Trophoblast cell (in vitro differentiated cells and primary cell): ENCODE measurements around the gene MYRIP.

Experiments used
- DNase-seq, 2 donors: peaks; one replicate each; pipeline ENCODE4 v3.0.0-alpha.2; 2016
- H2AFZ ChIP-seq: 2 replicates; pipeline ENCODE4 v1.6.1; 2013; ENCODE audit warnings: low read length, moderate library complexity, mild to moderate bottlenecking; ENCODE audit not compliant: insufficient read depth, poor library complexity
- H2AK5ac ChIP-seq: 2 replicates; pipeline ENCODE4 v1.6.1; 2013; ENCODE audit warnings: mild to moderate bottlenecking, low read length
- H2BK120ac ChIP-seq: 2 replicates; pipeline ENCODE4 v1.6.1; 2013; ENCODE audit warnings: low read length, mild to moderate bottlenecking, moderate library complexity; ENCODE audit not compliant: insufficient read depth, poor library complexity
- H2BK12ac ChIP-seq: 2 replicates; pipeline ENCODE4 v1.6.1; 2013; ENCODE audit warnings: mild to moderate bottlenecking, low read length, moderate library complexity
- H2BK5ac ChIP-seq: 2 replicates; pipeline ENCODE4 v1.6.1; 2013; ENCODE audit warnings: low read length, low read depth, moderate library complexity, mild to moderate bottlenecking; ENCODE audit not compliant: poor library complexity
- H3K14ac ChIP-seq: 2 replicates; pipeline ENCODE4 v1.6.1; 2013; ENCODE audit warnings: mild to moderate bottlenecking, low read length
- H3K18ac ChIP-seq: 2 replicates; pipeline ENCODE4 v1.6.1; 2013; ENCODE audit warnings: mild to moderate bottlenecking, low read length
- H3K23ac ChIP-seq: 2 replicates; pipeline ENCODE4 v1.6.1; 2013; ENCODE audit warnings: low read length
- H3K27ac ChIP-seq: 2 replicates; pipeline ENCODE4 v1.5.1; 2013; ENCODE audit warnings: low read depth, mild to moderate bottlenecking, inconsistent platforms, low read length, moderate library complexity
- H3K27me3 ChIP-seq: 2 replicates; pipeline ENCODE4 v1.6.1; 2013; ENCODE audit warnings: inconsistent platforms, mild to moderate bottlenecking, low read length, moderate library complexity; ENCODE audit not compliant: insufficient read depth
- H3K36me3 ChIP-seq, 2 experiments: 1 replicate in 1 of 2; 2 replicates in 1 of 2; pipeline ENCODE4 v1.6.1; 2013; ENCODE audit warnings: low read length in 2 of 2, mild to moderate bottlenecking in 2 of 2, moderate library complexity in 1 of 2; ENCODE audit not compliant: insufficient read depth in 2 of 2, control insufficient read depth in 1 of 2
- H3K4ac ChIP-seq: 2 replicates; pipeline ENCODE4 v1.6.1; 2013; ENCODE audit warnings: low read depth, mild to moderate bottlenecking, low read length, moderate library complexity
- H3K4me1 ChIP-seq, 2 experiments: 1 replicate in 1 of 2; 2 replicates in 1 of 2; pipeline ENCODE4 v1.6.1; 2013; ENCODE audit warnings: low read length in 2 of 2, mild to moderate bottlenecking in 2 of 2, moderate library complexity in 1 of 2; ENCODE audit not compliant: insufficient read depth in 2 of 2, control insufficient read depth in 1 of 2
- H3K4me2 ChIP-seq: 2 replicates; pipeline ENCODE4 v1.6.1; 2013; ENCODE audit warnings: inconsistent platforms, mild to moderate bottlenecking, low read length, moderate library complexity
- H3K4me3 ChIP-seq: 2 replicates; pipeline ENCODE4 v1.5.1; 2013; ENCODE audit warnings: mild to moderate bottlenecking, low read depth, low read length, inconsistent platforms
- H3K79me1 ChIP-seq: one replicate; pipeline ENCODE4 v1.6.1; 2013; ENCODE audit warnings: low read length
- H3K79me2 ChIP-seq: 2 replicates; pipeline ENCODE4 v1.6.1; 2013; ENCODE audit warnings: low read length, mild to moderate bottlenecking; ENCODE audit not compliant: control insufficient read depth, insufficient read depth, poor library complexity
- H3K9ac ChIP-seq: 2 replicates; pipeline ENCODE4 v1.6.1; 2013; ENCODE audit warnings: mild to moderate bottlenecking, low read length
- H3K9me3 ChIP-seq: 2 replicates; pipeline ENCODE4 v1.6.1; 2013; ENCODE audit warnings: low read depth, mild to moderate bottlenecking, control low read depth, inconsistent platforms, low read length; ENCODE audit not compliant: insufficient read depth
- H4K12ac ChIP-seq: 2 replicates; pipeline ENCODE4 v1.6.1; 2013; ENCODE audit warnings: low read depth, mild to moderate bottlenecking, low read length, moderate library complexity
- H4K8ac ChIP-seq: 2 replicates; pipeline ENCODE4 v1.6.1; 2013; ENCODE audit warnings: low read depth, mild to moderate bottlenecking, low read length, moderate library complexity
- H4K91ac ChIP-seq: one replicate; pipeline ENCODE4 v1.6.1; 2013; ENCODE audit warnings: low read depth, mild to moderate bottlenecking, low read length, moderate library complexity
- WGBS: extraction: QIAGEN DNeasy Blood & Tissue Kit; methylation state at CpG from one replicate; pipeline ENCODE4 v1.1.7; 2013; ENCODE audit warnings: missing lambda C conversion rate; ENCODE audit not compliant: insufficient read length, insufficient coverage; ENCODE audit errors: extremely low coverage; 5-methylcytosine and 5-hydroxymethylcytosine counted together

MYRIP gene

GRCh38 chr3:40242216-40242615 is 432.8 kb downstream of the MYRIP start:
- no peak overlapping the region for H3K4me2 ChIP-seq
- no peak overlapping the region for H4K12ac ChIP-seq
- H3K4me1 ChIP-seq, result no peaks in the 10 kb centered on the region
- no peak overlapping the region for H3K4ac ChIP-seq
- no peak overlapping the region for H2AK5ac ChIP-seq
- H3K79me1 ChIP-seq, result no peaks in the 10 kb centered on the region
- H3K9me3 ChIP-seq, result no peaks in the 10 kb centered on the region
- H4K8ac ChIP-seq, result no peak overlapping the region
- no peaks in the 10 kb centered on the region for H3K79me2 ChIP-seq
- WGBS, result no CpG with 5 or more reads among the region's 1 CpG
- H4K91ac ChIP-seq, result no peak overlapping the region
- H3K27ac ChIP-seq, result no peak overlapping the region
- H3K4me3 ChIP-seq, result no peak overlapping the region
- no peak overlapping the region for H3K18ac ChIP-seq
- H2BK120ac ChIP-seq, result no peak overlapping the region
- H3K9ac ChIP-seq, result no peak overlapping the region
- DNase-seq, result no peak
- H2AFZ ChIP-seq, result no peak overlapping the region
- H3K27me3 ChIP-seq, result no peaks in the 10 kb centered on the region
- no peak overlapping the region for H3K23ac ChIP-seq
- H3K36me3 ChIP-seq, result no peaks in the 10 kb centered on the region
- no peak overlapping the region for H2BK5ac ChIP-seq
- no peak overlapping the region for H3K14ac ChIP-seq
- no peak overlapping the region for H2BK12ac ChIP-seq

- no peaks in the 10 kb centered on the region for H3K79me2 ChIP-seq
- H3K27me3 ChIP-seq, result no peaks in the 10 kb centered on the region
- no peak overlapping the region for H3K9ac ChIP-seq
- no peak overlapping the region for H3K27ac ChIP-seq
- H3K79me1 ChIP-seq, result no peaks in the 10 kb centered on the region
- H2BK120ac ChIP-seq, result no peak overlapping the region
- no peak overlapping the region for H3K23ac ChIP-seq
- H4K12ac ChIP-seq, result no peak overlapping the region
- no peak overlapping the region for H3K18ac ChIP-seq
- no peak for DNase-seq
- WGBS, result no CpG with 5 or more reads among the region's 1 CpG
- H3K36me3 ChIP-seq, result no peaks in the 10 kb centered on the region
- no peak overlapping the region for H4K8ac ChIP-seq
- H3K4me3 ChIP-seq, result no peak overlapping the region
- H2AFZ ChIP-seq, result no peak overlapping the region
- no peak overlapping the region for H3K4me2 ChIP-seq
- no peak overlapping the region for H4K91ac ChIP-seq
- no peak overlapping the region for H3K14ac ChIP-seq
- no peaks in the 10 kb centered on the region for H3K4me1 ChIP-seq
- H3K4ac ChIP-seq, result no peak overlapping the region
- no peak overlapping the region for H2BK12ac ChIP-seq
- no peak overlapping the region for H2AK5ac ChIP-seq
- H2BK5ac ChIP-seq, result no peak overlapping the region
- H3K9me3 ChIP-seq, result peaks cover under 1% of the 10 kb centered on the region
Observed at GRCh38 chr3:40242638-40243037, 433.2 kb downstream of the MYRIP start.

- Histone ChIP-seq H4K8ac (no peak overlapping the region), H3K79me2 (no peaks in the 10 kb centered on the region), H3K4me2 (no peak overlapping the region), H2AFZ (no peak overlapping the region), H3K14ac (no peak overlapping the region), H4K91ac (no peak overlapping the region), H3K27ac (no peak overlapping the region), H3K4ac (no peak overlapping the region), H2AK5ac (no peak overlapping the region), H2BK5ac (no peak overlapping the region), H2BK12ac (no peak overlapping the region), H3K4me3 (no peak overlapping the region), H4K12ac (no peak overlapping the region), H3K79me1 (no peaks in the 10 kb centered on the region), H3K23ac (no peak overlapping the region), H3K18ac (no peak overlapping the region), H3K36me3 (no peaks in the 10 kb centered on the region), H3K9me3 (peaks cover 2% of the 10 kb centered on the region), H3K9ac (no peak overlapping the region), H2BK120ac (no peak overlapping the region), H3K27me3 (no peaks in the 10 kb centered on the region), H3K4me1 (no peaks in the 10 kb centered on the region)
- WGBS, result no CpG with 5 or more reads among the region's 1 CpG
- DNase-seq, result no peak
Observed at GRCh38 chr3:40243056-40243455, 433.6 kb downstream of the MYRIP start.

GRCh38 chr3:40247714-40248454 is 438.5 kb downstream of the MYRIP start:
- Histone ChIP-seq H2BK120ac (no peak overlapping the region), H3K9me3 (peaks cover 2% of the 10 kb centered on the region), H3K9ac (no peak overlapping the region), H3K14ac (no peak overlapping the region), H3K23ac (no peak overlapping the region), H3K79me2 (no peaks in the 10 kb centered on the region), H2BK5ac (no peak overlapping the region), H4K12ac (no peak overlapping the region), H3K79me1 (no peaks in the 10 kb centered on the region), H2BK12ac (no peak overlapping the region), H3K4ac (no peak overlapping the region), H3K18ac (no peak overlapping the region), H4K8ac (no peak overlapping the region), H3K4me2 (no peak overlapping the region), H3K36me3 (no peaks in the 10 kb centered on the region), H3K27me3 (no peaks in the 10 kb centered on the region), H2AFZ (no peak overlapping the region), H4K91ac (no peak overlapping the region), H3K4me1 (no peaks in the 10 kb centered on the region), H3K27ac (no peak overlapping the region), H3K4me3 (no peak overlapping the region), H2AK5ac (no peak overlapping the region)
- no CpG with 5 or more reads among the region's 6 CpGs for WGBS
- DNase-seq, result peak; percentile 96 to 98
